Breast epithelium (tissue), 3 donors: Measurements from ENCODE around the gene SRRM4.

ENCODE experiments used
- CTCF ChIP-seq, 3 donors: fragments of 450-650 bp; IDR thresholded peaks; one replicate each; pipeline ENCODE4 v1.5.1; 2016 to 2017; ENCODE audit warnings: antibody characterized with exemption in 3 of 3, mild to moderate bottlenecking in 3 of 3, moderate library complexity in 3 of 3
- POLR2A ChIP-seq: fragments of 450-650 bp; IDR thresholded peaks from one replicate; pipeline ENCODE4 v1.6.1; 2016; ENCODE audit warnings: antibody characterized with exemption, mild to moderate bottlenecking, moderate library complexity
- POLR2AphosphoS5 ChIP-seq, 3 donors: sonication (generic); formaldehyde crosslinking; IDR thresholded peaks; one replicate each; pipeline ENCODE4 v1.6.1; 2017; ENCODE audit warnings: antibody characterized with exemption in 3 of 3

- TF ChIP-seq POLR2AphosphoS5 (IDR thresholded peaks at IDR 0.05) (no peak), CTCF (IDR thresholded peaks at IDR 0.05) (no peak), POLR2A (no peak)
These were observed 27.4 kb downstream of the SRRM4 start for GRCh38 chr12:119008691-119009221.
